A673 (cell line): ENCODE results near the gene TSHR. TPM values are rescaled to one million over a fixed set of nuclear protein-coding genes. Genes with fewer than 3 reads are reported as not detected.

Experiments
- BruUV-seq: library from RNA; stranded (reverse); fragments of 400-500 nt; replicated peaks from 2 replicates; lab custom pipeline; 2021; lab: Mats Ljungman, UMichigan
- CTCF ChIA-PET: fragments of 300-600 bp; sonication (Branson Sonifier 250); formaldehyde crosslinking; loops from one replicate; lab custom pipeline; 2022; ENCODE audit warnings: antibody characterized with exemption; lab: Charles Lee
- POLR2A ChIA-PET: fragments of 300-600 bp; sonication (Branson Sonifier 250); formaldehyde crosslinking; loops from one replicate; lab custom pipeline; 2022; ENCODE audit warnings: antibody characterized with exemption; ENCODE audit not compliant: low non-redundant PET; lab: Charles Lee
- DNase-seq: peaks from one replicate; pipeline ENCODE4 v3.0.0-alpha.2; 2015; ENCODE audit warnings: low spot score
- H3K27ac ChIP-seq: fragments of 200-600 bp; sonication (generic); 2 replicates; pipeline ENCODE4 v1.5.1; 2016; ENCODE audit warnings: mixed run types, low read depth, mild to moderate bottlenecking, mixed read lengths, antibody characterized with exemption, low read length; ENCODE audit not compliant: poor library complexity, severe bottlenecking
- H3K27me3 ChIP-seq: fragments of 200-600 bp; sonication (generic); replicated peaks from 2 replicates; pipeline ENCODE4 v1.6.1; 2017; ENCODE audit warnings: mixed run types, low read depth, mild to moderate bottlenecking, mixed read lengths, antibody characterized with exemption, low read length; ENCODE audit not compliant: insufficient read depth, poor library complexity
- H3K36me3 ChIP-seq: fragments of 200-600 bp; sonication (generic); 2 replicates; pipeline ENCODE4 v1.6.1; 2016; ENCODE audit warnings: mixed run types, mild to moderate bottlenecking, mixed read lengths, antibody characterized with exemption, low read length; ENCODE audit not compliant: insufficient read depth, poor library complexity, severe bottlenecking
- H3K4me1 ChIP-seq: fragments of 200-600 bp; sonication (generic); 2 replicates; pipeline ENCODE4 v1.6.1; 2017; ENCODE audit warnings: mixed run types, mild to moderate bottlenecking, mixed read lengths, antibody characterized with exemption, low read length; ENCODE audit not compliant: insufficient read depth, poor library complexity, severe bottlenecking
- H3K4me3 ChIP-seq: fragments of 200-600 bp; sonication (generic); 2 replicates; pipeline ENCODE4 v1.5.1; 2016; ENCODE audit warnings: low read depth, mixed run types, mild to moderate bottlenecking, mixed read lengths, low read length; ENCODE audit not compliant: poor library complexity, severe bottlenecking
- H3K9me3 ChIP-seq: fragments of 200-600 bp; sonication (generic); 2 replicates; pipeline ENCODE4 v1.6.1; 2016; ENCODE audit warnings: mixed run types, low read depth, mild to moderate bottlenecking, mixed read lengths, antibody characterized with exemption, low read length; ENCODE audit not compliant: poor library complexity, severe bottlenecking
- CTCF ChIP-seq: fragments of 300-800, 200-600 bp; sonication (generic); conservative IDR thresholded peaks from 2 replicates; pipeline ENCODE4 v1.5.1; 2017; ENCODE audit warnings: low read depth, mild to moderate bottlenecking, antibody characterized with exemption, low read length, moderate library complexity, mixed read lengths
- EZH2 ChIP-seq: fragments of 200-600 bp; sonication (generic); IDR thresholded peaks from 2 replicates; pipeline ENCODE4 v1.6.1; 2017; ENCODE audit warnings: borderline replicate concordance, low read depth, mild to moderate bottlenecking, mixed read lengths, antibody characterized with exemption, low read length; ENCODE audit not compliant: poor library complexity, severe bottlenecking
- intact Hi-C: fragments of 100-400 bp; cut with micrococcal nuclease; formaldehyde crosslinking; loops from one replicate; pipeline ENCODE4 v1.10.0; 2022; ENCODE audit not compliant: unreplicated experiment
- total RNA-seq: library from RNA; stranded (reverse); gene quantifications from 2 replicates; pipeline ENCODE4 v1.2.3, GENCODE V29; 2021

The TSHR gene
- total RNA-seq, 1 experiment from 2014 or later: not detected

GRCh38 chr14:81153187-81153586 lies 197.8 kb downstream of the TSHR start:
- TF ChIP-seq CTCF (no peak), EZH2 (no peak)
- H3K9me3 ChIP-seq: no peaks in the 10 kb centered on the region
- no peak for DNase-seq
- no peak overlapping the region for H3K27ac ChIP-seq
- ChIA-PET POLR2A (no interaction called here), CTCF (no interaction called here)
- H3K4me1 ChIP-seq: no peaks in the 10 kb centered on the region
- BruUV-seq: no TSS peak
- H3K36me3 ChIP-seq: no peaks in the 10 kb centered on the region
- intact Hi-C loops: no loop called here
- no peak overlapping the region for H3K4me3 ChIP-seq
- H3K27me3 ChIP-seq: no peaks in the 10 kb centered on the region

DNA sequence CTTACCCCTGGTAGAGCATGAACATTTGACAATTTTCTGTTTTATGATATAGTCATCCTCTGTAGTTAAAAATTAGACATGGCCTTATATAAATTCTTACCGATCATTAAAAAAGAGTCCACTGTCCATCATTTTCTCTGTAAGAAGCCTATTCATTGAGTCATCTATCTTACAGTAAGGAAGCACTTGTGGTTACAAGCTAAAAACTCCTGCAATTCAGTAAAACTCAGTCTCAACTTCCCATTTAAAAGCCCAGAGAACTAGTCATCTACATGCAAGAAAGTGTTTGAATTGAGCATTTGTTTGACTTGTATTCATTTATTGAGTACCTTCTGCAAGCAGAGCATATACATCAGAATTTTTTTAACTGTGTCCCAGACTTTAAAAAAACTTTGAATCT lies 202.0 kb downstream of the TSHR start:
- intact Hi-C loops: no loop called here
- Histone ChIP-seq H3K27ac (no peak overlapping the region), H3K9me3 (no peaks in the 10 kb centered on the region), H3K4me3 (no peak overlapping the region), H3K4me1 (no peaks in the 10 kb centered on the region), H3K36me3 (no peaks in the 10 kb centered on the region), H3K27me3 (no peaks in the 10 kb centered on the region)
- ChIA-PET POLR2A (no interaction called here), CTCF (no interaction called here)
- DNase-seq: no peak
- BruUV-seq: no TSS peak
- TF ChIP-seq CTCF: no peak
- TF ChIP-seq EZH2: no peak

- BruUV-seq: no TSS peak
- TF ChIP-seq CTCF (no peak), EZH2 (no peak)
- intact Hi-C loops: no loop called here
- Histone ChIP-seq H3K4me3 (no peak overlapping the region), H3K27ac (no peak overlapping the region), H3K9me3 (no peaks in the 10 kb centered on the region), H3K4me1 (no peaks in the 10 kb centered on the region), H3K36me3 (no peaks in the 10 kb centered on the region), H3K27me3 (no peaks in the 10 kb centered on the region)
- POLR2A ChIA-PET: no interaction called here
- no peak for DNase-seq
- CTCF ChIA-PET: interaction anchor here (0.5 kb wide), 1 partner anchor 39 kb away, joined by 3 read pairs; no protein-coding TSS in a partner anchor
These were observed 205.7 kb downstream of the TSHR start for GRCh38 chr14:81161088-81161487.
